ENCODE measurements around the gene RANBP10. TPM values are rescaled to one million over a fixed set of nuclear protein-coding genes. Genes with fewer than 3 reads are reported as not detected.

The RANBP10 gene
- total and polyA plus RNA-seq, 2 of the 8 experiments (the other 6 are each of a cell fraction or from before 2014, with no cell fraction given), result 14.2 to 16.8 TPM

- H2AK5ac ChIP-seq (ENCODE audit: low read depth, low read length), result no peak overlapping the region
- H3K4ac ChIP-seq (replicated peaks; ENCODE audit: insufficient read length, low read depth, low read length), result no peak overlapping the region
- H4K8ac ChIP-seq (ENCODE audit: extremely low read depth, insufficient read depth, low read length), result no peak overlapping the region; the same call in 1 of the 2 replicates
- ChIA-PET CTCF (ENCODE audit: partially characterized antibody) (interaction anchor here (0.8 to 1.2 kb wide), 2 partner anchors 46 to 56 kb away, joined by 3 to 4 read pairs; no protein-coding TSS in a partner anchor), POLR2A (ENCODE audit: partially characterized antibody) (no interaction called here)
- no peak overlapping the region for H2AFZ ChIP-seq (ENCODE audit: low read length)
- H3K27me3 ChIP-seq (replicated peaks in 1 of 4; ENCODE audit: control insufficient read depth in 3 of 4, extremely low read depth in 1 of 4, insufficient read depth in 3 of 4, low read length in 3 of 4), result no peaks in the 10 kb centered on the region
- H3K14ac ChIP-seq (ENCODE audit: insufficient read length), result no peak overlapping the region
- H3K4me2 ChIP-seq (ENCODE audit: insufficient read depth in 1 of 2, low read depth in 2 of 2, low read length in 2 of 2), result no peak overlapping the region
- no peak overlapping the region for H2BK5ac ChIP-seq (ENCODE audit: low read depth, low read length)
- no peak overlapping the region for H3K18ac ChIP-seq (ENCODE audit: extremely low read depth, low read length)
- no peaks in the 10 kb centered on the region for H3K23me2 ChIP-seq (ENCODE audit: low read depth, low read length)
- peaks cover 3% of the 10 kb centered on the region; the same call in 1 of the 2 replicates for H3K79me1 ChIP-seq (ENCODE audit: low read depth, low read length)
- H3K23ac ChIP-seq (ENCODE audit: insufficient read length), result no peak overlapping the region
- H2BK15ac ChIP-seq (ENCODE audit: low read length), result no peak overlapping the region
- H3K27ac ChIP-seq (ENCODE audit: low read depth, low read length), result no peak overlapping the region
- TF ChIP-seq TAF7 (optimal IDR thresholded peaks at IDR 0.05; ENCODE audit: borderline replicate concordance, low read depth, low read length), result no peak
- TF ChIP-seq RXRA (IDR thresholded peaks at IDR 0.05; ENCODE audit: insufficient read depth, low read depth, low read length), result no peak
- no peak for TF ChIP-seq TCF12 (IDR thresholded peaks at IDR 0.05; ENCODE audit: low read depth, low read length)
- TF ChIP-seq E2F6 (IDR thresholded peaks at IDR 0.05), result no peak
- TF ChIP-seq SIN3A (conservative IDR thresholded peaks at IDR 0.05 in 1 of 2, IDR thresholded peaks at IDR 0.05 in 1 of 2; ENCODE audit: low read depth in 1 of 2, low read length in 2 of 2), result no peak
- TF ChIP-seq BCL11A (IDR thresholded peaks at IDR 0.05; ENCODE audit: low read depth in 2 of 2, low read length in 2 of 2), result no peak
- no peak for TF ChIP-seq EZH2 (IDR thresholded peaks at IDR 0.05; ENCODE audit: low read depth, low read length, severe bottlenecking)
- no peak for TF ChIP-seq SIRT6 (IDR thresholded peaks at IDR 0.05; ENCODE audit: low read length)
- TF ChIP-seq CREB1 (IDR thresholded peaks at IDR 0.05), result no peak
- H4K91ac ChIP-seq (replicated peaks; ENCODE audit: insufficient read length, low read length), result no peak overlapping the region
- FAIRE-seq, result no peak
- no peak overlapping the region for H2BK120ac ChIP-seq (replicated peaks; ENCODE audit: low read depth, low read length)
- no peak overlapping the region for H2BK12ac ChIP-seq (ENCODE audit: low read depth, low read length)
- H3K4me3 ChIP-seq (ENCODE audit: extremely low read depth in 1 of 4, insufficient read depth in 2 of 4, low read depth in 3 of 4, low read length in 4 of 4), result no peak overlapping the region
- H4K5ac ChIP-seq (ENCODE audit: insufficient read length, low read depth, low read length), result no peak overlapping the region
- no peaks in the 10 kb centered on the region for H3K36me3 ChIP-seq (ENCODE audit: control insufficient read depth in 2 of 4, insufficient read depth in 4 of 4, low read length in 3 of 4)
- DNase-seq (ENCODE audit: low read depth in 1 of 2, low spot score in 2 of 2), result no peak
- H3K9ac ChIP-seq (replicated peaks in 1 of 4; ENCODE audit: extremely low read depth in 1 of 4, low read depth in 3 of 4, low read length in 3 of 4), result 0 out of 7 replicates have a peak overlapping the region, but pooled peaks of 1 of the 4 experiments have one; percentile 37
- WGBS, 2 experiments (ENCODE audit: extremely low coverage in 1 of 2, insufficient coverage in 1 of 2, insufficient read length in 1 of 2, insufficient replicate concordance in 2 of 2, low coverage in 1 of 2, low lambda C conversion rate in 2 of 2, missing lambda C conversion rate in 1 of 2), result 91% methylated on average over 8 of the region's 8 CpGs; no CpG with 5 or more reads in 1 of the 2 experiments
- no peak overlapping the region for H3K56ac ChIP-seq (replicated peaks; ENCODE audit: insufficient read length, low read depth, low read length)
- H3K4me1 ChIP-seq (replicated peaks in 1 of 4; ENCODE audit: control insufficient read depth in 3 of 4, insufficient read depth in 4 of 4, low read length in 3 of 4), result no peaks in the 10 kb centered on the region
- no peak overlapping the region for H2BK20ac ChIP-seq (ENCODE audit: low read length)
- H3K9me3 ChIP-seq (ENCODE audit: insufficient read depth in 2 of 2, low read depth in 1 of 2, low read length in 1 of 2), result no peaks in the 10 kb centered on the region
- H3K79me2 ChIP-seq (ENCODE audit: control insufficient read depth in 1 of 2, insufficient read depth in 2 of 2, low read length in 2 of 2), result no peaks in the 10 kb centered on the region
- H4K20me1 ChIP-seq (replicated peaks in 1 of 2; ENCODE audit: control insufficient read depth in 1 of 2, insufficient read depth in 2 of 2, low read length in 2 of 2), result peaks cover 0 to 22% of the 10 kb centered on the region in 2 experiments
These were observed 46.0 kb downstream of the RANBP10 start for GRCh38 chr16:67760206-67760955.
